CD8-positive, alpha-beta memory T cell (primary cell): ENCODE data around the gene ARID4A. TPM values are rescaled to one million over a fixed set of nuclear protein-coding genes. Genes with fewer than 3 reads are reported as not detected.
"Not testable (repeated sequence)": the region's sequence is repeated elsewhere in the genome, so short reads cannot be mapped to it uniquely, and the experiment has no call there.

Experiments
- CTCF ChIA-PET: fragments of 350-600 bp; sonication (Branson Sonifier 250); formaldehyde crosslinking; loops from one replicate; lab custom pipeline; 2021; ENCODE audit warnings: antibody characterized with exemption; lab: Charles Lee
- POLR2A ChIA-PET: fragments of 350-600 bp; sonication (Branson Sonifier 250); formaldehyde crosslinking; loops from one replicate; lab custom pipeline; 2021; ENCODE audit warnings: antibody characterized with exemption; lab: Charles Lee
- DNase-seq, 5 donors: peaks; one replicate each; pipeline versions ENCODE4 v3.0.0 to v3.0.0-alpha.2; 2020 to 2022; ENCODE audit warnings: mixed read lengths in 1 of 5
- H3K27ac ChIP-seq: one replicate; pipeline ENCODE4 v1.7.0; 2013; ENCODE audit warnings: low read depth, mild to moderate bottlenecking, low read length, moderate library complexity
- H3K27me3 ChIP-seq: 2 replicates; pipeline ENCODE4 v1.7.0; 2013; ENCODE audit warnings: low read length, mild to moderate bottlenecking; ENCODE audit not compliant: insufficient read depth, poor library complexity, severe bottlenecking
- H3K36me3 ChIP-seq: 2 replicates; pipeline ENCODE4 v1.7.0; 2013; ENCODE audit warnings: mild to moderate bottlenecking, low read length, moderate library complexity; ENCODE audit not compliant: insufficient read depth
- H3K4me1 ChIP-seq: 2 replicates; pipeline ENCODE4 v1.7.0; 2013; ENCODE audit warnings: mild to moderate bottlenecking, low read length, moderate library complexity; ENCODE audit not compliant: insufficient read depth
- H3K4me3 ChIP-seq: 2 replicates; pipeline ENCODE4 v1.7.0; 2013; ENCODE audit warnings: mild to moderate bottlenecking, low read length
- H3K9me3 ChIP-seq: 2 replicates; pipeline ENCODE4 v1.7.0; 2013; ENCODE audit warnings: mild to moderate bottlenecking, low read length
- H3K27ac Mint-ChIP-seq, 8 donors: one replicate each; pipeline ENCODE4 v1.8.0; 2020 to 2021; ENCODE audit warnings: mixed read lengths in 8 of 8, mild to moderate bottlenecking in 6 of 8, inconsistent platforms in 3 of 8, moderate library complexity in 3 of 8
- H3K27me3 Mint-ChIP-seq, 2 donors: one replicate each; pipeline ENCODE4 v1.8.0; 2020 to 2021; ENCODE audit warnings: mixed read lengths in 2 of 2, mild to moderate bottlenecking in 1 of 2, moderate library complexity in 1 of 2
- H3K36me3 Mint-ChIP-seq, 3 donors: one replicate each; pipeline ENCODE4 v1.8.0; 2020 to 2021; ENCODE audit warnings: mixed read lengths in 3 of 3, inconsistent platforms in 1 of 3, mild to moderate bottlenecking in 1 of 3
- H3K4me1 Mint-ChIP-seq, 3 donors: one replicate each; pipeline ENCODE4 v1.8.0; 2020 to 2021; ENCODE audit warnings: mixed read lengths in 3 of 3, inconsistent platforms in 1 of 3, mild to moderate bottlenecking in 1 of 3
- H3K4me3 Mint-ChIP-seq, 7 donors: one replicate each; pipeline ENCODE4 v1.8.0; 2020 to 2021; ENCODE audit warnings: mixed read lengths in 7 of 7, mild to moderate bottlenecking in 6 of 7, moderate library complexity in 4 of 7, inconsistent platforms in 2 of 7
- H3K9me3 Mint-ChIP-seq, 5 donors: one replicate each; pipeline ENCODE4 v1.8.0; 2020 to 2022; ENCODE audit warnings: mixed read lengths in 5 of 5, mild to moderate bottlenecking in 3 of 5, moderate library complexity in 2 of 5, inconsistent platforms in 1 of 5
- polyA plus RNA-seq: library from polyadenylated mRNA; unstranded; fragments of 300-500 nt; fragmentation: Illumina TruSeq; gene quantifications from one replicate; pipeline ENCODE4 v1.2.3, GENCODE V29; 2021
- total RNA-seq, 2 experiments: library from RNA; stranded (reverse); gene quantifications; one replicate each; pipeline ENCODE4 v1.2.3, GENCODE V29; 2021

ARID4A gene
- total and polyA plus RNA-seq, 3 experiments from 2014 or later = 19.6 to 38.3 (median 20.4) TPM

- Histone ChIP-seq H3K27ac (no peak overlapping the region), H3K4me3 (no peak overlapping the region), H3K9me3 (no peaks in the 10 kb centered on the region), H3K36me3 (peaks cover 12% of the 10 kb centered on the region), H3K4me1 (no peaks in the 10 kb centered on the region), H3K27me3 (no peaks in the 10 kb centered on the region)
- no peak for DNase-seq
- Mint-ChIP-seq H3K4me1 (peaks cover 20 to 30% (median 25%) of the 10 kb centered on the region in 3 donors), H3K27me3 (no peaks in the 10 kb centered on the region), H3K27ac (no peak overlapping the region), H3K4me3 (no peak overlapping the region), H3K36me3 (peaks cover 14 to 63% (median 22%) of the 10 kb centered on the region in 3 donors), H3K9me3 (no peaks in the 10 kb centered on the region)
- ChIA-PET POLR2A (no interaction called here), CTCF (no interaction called here)
These were observed 117.5 kb downstream of the ARID4A start for GRCh38 chr14:58415636-58416547.

GRCh38 chr14:58416934-58417333 is 118.6 kb downstream of the ARID4A start:
- H3K27me3 Mint-ChIP-seq, CTCF ChIA-PET, H3K9me3 Mint-ChIP-seq, H3K9me3 ChIP-seq, H3K27ac ChIP-seq, H3K27me3 ChIP-seq, DNase-seq, H3K4me3 ChIP-seq, H3K4me1 ChIP-seq, H3K4me3 Mint-ChIP-seq: not testable (repeated sequence)
- POLR2A ChIA-PET = interaction anchor here (0.9 kb wide), 1 partner anchor 21 kb away, joined by 3 read pairs; no protein-coding TSS in a partner anchor
- H3K4me1 Mint-ChIP-seq = peaks cover 22 to 32% (median 30%) of the 10 kb centered on the region in 3 donors
- peak overlapping the region in 4 of 8 donors; percentile 19 to 86 (median 64) for H3K27ac Mint-ChIP-seq
- peaks cover 16% of the 10 kb centered on the region for H3K36me3 ChIP-seq
- peaks cover 14 to 64% (median 25%) of the 10 kb centered on the region in 3 donors for H3K36me3 Mint-ChIP-seq

Other genes starting within 250 kb of the ARID4A start
- gene ARMH4, start 146.3 kb upstream of the ARID4A start, total RNA-seq = not detected
- gene ARMH4, start 146.3 kb upstream of the ARID4A start, polyA plus RNA-seq = 1.2 TPM
- gene ACTR10, start 98.4 kb upstream of the ARID4A start, total RNA-seq = 10 to 100 TPM; 38.7 to 41.5 TPM
- gene ACTR10, start 98.4 kb upstream of the ARID4A start, polyA plus RNA-seq = 81.9 TPM
- gene PSMA3, start 53.7 kb upstream of the ARID4A start, total RNA-seq = 100 to 1,000 TPM; 334 to 343 TPM
- 150 TPM for gene PSMA3, start 53.7 kb upstream of the ARID4A start, polyA plus RNA-seq
- under 1 TPM in 1 of 2 experiments, not detected in 1; 0.37 TPM for gene TOMM20L, start 97.4 kb downstream of the ARID4A start, total RNA-seq
- gene TOMM20L, start 97.4 kb downstream of the ARID4A start, polyA plus RNA-seq = not detected
- 10 to 100 TPM; 84.3 to 96.7 TPM for gene TIMM9, start 129.0 kb downstream of the ARID4A start, total RNA-seq
- 75.4 TPM for gene TIMM9, start 129.0 kb downstream of the ARID4A start, polyA plus RNA-seq
- gene KIAA0586, start 129.2 kb downstream of the ARID4A start, total RNA-seq = 10 to 100 TPM; 19.3 to 20.3 TPM
- gene KIAA0586, start 129.2 kb downstream of the ARID4A start, polyA plus RNA-seq = 19.3 TPM